Duodenal mucosa (tissue), 2 donors: ENCODE data around the gene CTRL.

ENCODE experiments used
- H3K27ac ChIP-seq: one replicate; pipeline ENCODE4 v1.7.0; 2013; ENCODE audit warnings: low read depth, low read length
- H3K27me3 ChIP-seq, 2 donors: one replicate each; pipeline ENCODE4 v1.7.0; 2013; ENCODE audit warnings: low read length in 2 of 2, control low read depth in 1 of 2; ENCODE audit not compliant: insufficient read depth in 2 of 2, control insufficient read depth in 1 of 2
- H3K36me3 ChIP-seq, 2 donors: one replicate each; pipeline ENCODE4 v1.7.0; 2013; ENCODE audit warnings: low read length in 2 of 2, control low read depth in 1 of 2; ENCODE audit not compliant: insufficient read depth in 2 of 2, control insufficient read depth in 1 of 2
- H3K4me1 ChIP-seq, 2 donors: one replicate each; pipeline ENCODE4 v1.7.0; 2013; ENCODE audit warnings: low read length in 2 of 2, control low read depth in 1 of 2; ENCODE audit not compliant: insufficient read depth in 2 of 2, control insufficient read depth in 1 of 2
- H3K4me3 ChIP-seq, 2 donors: one replicate each; pipeline ENCODE4 v1.7.0; 2013; ENCODE audit warnings: low read length in 2 of 2, low read depth in 1 of 2
- H3K9ac ChIP-seq, 2 donors: one replicate each; pipeline ENCODE4 v1.7.0; 2013; ENCODE audit warnings: low read length in 2 of 2, low read depth in 1 of 2
- H3K9me3 ChIP-seq, 2 donors: one replicate each; pipeline ENCODE4 v1.7.0; 2013; ENCODE audit warnings: low read length in 2 of 2, control low read depth in 1 of 2; ENCODE audit not compliant: control insufficient read depth in 1 of 2

The CTRL gene

DNA sequence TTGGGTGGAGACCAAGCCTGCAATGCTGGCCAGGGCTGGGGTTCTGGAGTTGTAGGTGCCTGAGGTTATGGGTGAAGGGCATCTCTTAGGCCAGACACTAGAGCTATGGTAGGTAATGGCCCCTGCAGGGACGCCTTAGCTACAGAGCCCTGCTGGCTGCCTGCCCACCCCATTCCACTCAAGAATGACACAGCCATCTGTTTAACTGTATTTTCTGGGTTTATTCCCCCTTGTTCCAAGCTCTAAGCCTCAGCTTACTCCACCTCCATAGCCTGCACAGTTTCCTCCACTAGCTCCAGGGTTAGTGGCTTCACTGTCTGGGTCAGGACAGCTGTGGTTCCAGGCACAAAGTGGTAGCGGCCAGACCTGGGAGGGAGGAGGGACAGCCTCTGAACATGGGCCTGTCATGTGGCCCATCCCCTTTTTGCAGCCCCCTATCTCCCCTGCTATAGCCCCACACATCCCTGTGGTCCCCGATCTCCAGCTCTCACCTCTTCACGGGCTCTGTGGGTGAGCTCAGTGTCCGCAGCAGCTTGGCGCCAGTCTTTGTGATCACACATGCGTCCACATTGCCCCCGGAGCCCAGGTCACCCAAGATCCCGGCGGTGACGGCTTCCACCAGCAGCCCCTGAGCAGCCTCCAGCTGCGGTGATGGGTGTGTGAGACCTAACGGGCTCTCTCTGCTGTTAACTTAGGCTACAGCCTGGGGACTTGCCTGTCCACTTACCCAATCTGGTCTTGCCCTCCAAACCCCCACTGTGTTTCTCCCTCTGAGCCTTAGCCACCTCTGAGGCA lies 2.8 kb upstream of the CTRL start:
- H3K4me1 ChIP-seq, result peaks cover 15 to 21% of the 10 kb centered on the region in 2 donors
- H3K9ac ChIP-seq, result peak overlapping the region in 1 of 2 donors; percentile 24
- peaks cover 30 to 44% of the 10 kb centered on the region in 2 donors for H3K36me3 ChIP-seq
- H3K9me3 ChIP-seq, result no peaks in the 10 kb centered on the region
- no peak overlapping the region for H3K27ac ChIP-seq
- peak overlapping the region; percentile 91 to 98 for H3K4me3 ChIP-seq
- H3K27me3 ChIP-seq, result no peaks in the 10 kb centered on the region

DNA sequence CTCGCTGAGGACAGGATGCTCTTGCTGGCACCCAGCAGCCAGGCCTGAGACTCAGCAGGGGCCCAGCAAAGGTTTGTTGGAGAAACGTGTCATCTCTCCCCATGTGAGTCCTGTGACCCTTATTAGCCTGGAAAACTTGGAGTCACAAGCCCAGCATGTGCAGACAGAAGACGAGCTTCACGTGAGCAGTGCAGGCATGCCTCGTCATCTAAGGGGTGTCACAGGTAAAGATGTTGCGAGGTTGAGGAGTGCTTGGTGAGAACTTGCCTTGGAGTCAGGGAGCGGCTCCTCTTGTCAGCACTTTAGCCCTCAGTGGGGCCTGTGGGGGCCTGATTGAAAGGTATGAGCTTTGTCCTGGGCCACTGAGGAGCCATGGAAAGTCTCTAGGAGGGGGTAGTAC lies 2.1 kb upstream of the CTRL start:
- no peaks in the 10 kb centered on the region for H3K9me3 ChIP-seq
- H3K27me3 ChIP-seq, result no peaks in the 10 kb centered on the region
- H3K4me1 ChIP-seq, result peaks cover 15 to 21% of the 10 kb centered on the region in 2 donors
- no peak overlapping the region for H3K9ac ChIP-seq
- H3K4me3 ChIP-seq, result no peak overlapping the region
- H3K27ac ChIP-seq, result no peak overlapping the region
- H3K36me3 ChIP-seq, result peaks cover 30 to 51% of the 10 kb centered on the region in 2 donors

DNA sequence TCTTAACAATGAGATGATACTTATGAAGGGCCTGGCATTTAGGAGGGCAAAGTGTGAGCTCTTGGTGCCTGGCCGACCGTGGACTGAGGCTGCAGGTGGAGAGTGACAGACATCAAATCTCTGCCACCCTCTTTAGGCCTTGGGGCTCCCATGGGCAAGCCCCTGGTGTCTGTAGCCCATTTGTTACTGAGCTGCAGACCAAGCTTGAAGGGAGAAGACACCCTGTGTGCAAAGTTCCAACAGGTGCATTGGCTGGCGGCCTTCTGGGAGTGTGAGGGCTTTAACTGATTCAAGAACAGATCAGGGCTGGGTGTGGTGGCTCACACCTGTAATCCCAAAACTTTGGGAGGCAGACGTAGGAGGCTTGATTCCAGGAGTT lies 789 bp upstream of the CTRL start:
- Histone ChIP-seq H3K9me3 (no peaks in the 10 kb centered on the region), H3K27ac (no peak overlapping the region), H3K9ac (no peak overlapping the region), H3K4me1 (peaks cover 14 to 20% of the 10 kb centered on the region in 2 donors), H3K27me3 (no peaks in the 10 kb centered on the region), H3K4me3 (no peak overlapping the region), H3K36me3 (peaks cover 35 to 64% of the 10 kb centered on the region in 2 donors)

DNA sequence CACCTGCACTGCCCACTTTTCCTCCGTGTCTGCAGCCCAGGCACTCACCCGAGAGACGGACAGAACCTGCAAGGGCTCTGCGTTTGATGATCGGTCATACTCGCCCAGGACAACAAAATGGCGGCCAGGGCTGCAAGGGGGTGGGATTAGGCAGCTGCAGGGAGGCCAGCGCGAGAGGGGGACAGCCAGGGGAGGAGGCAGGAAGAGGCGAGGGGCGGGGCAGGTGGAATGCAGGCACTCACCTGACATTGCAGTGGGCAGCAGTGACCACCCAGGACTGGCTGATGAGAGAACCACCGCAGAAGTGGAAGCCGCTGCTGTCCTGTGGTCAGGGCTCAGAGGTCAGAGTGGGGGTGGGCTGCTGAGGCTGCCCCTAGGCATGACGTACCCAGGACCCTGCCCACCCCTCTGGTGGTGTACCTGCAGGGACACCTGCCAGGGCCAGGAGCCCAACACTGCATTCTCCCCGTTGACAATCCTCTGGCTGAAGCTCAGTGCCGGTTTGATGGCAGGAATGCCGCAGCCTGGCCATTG lies 917 bp downstream of the CTRL start:
- Histone ChIP-seq H3K4me3 (no peak overlapping the region), H3K27me3 (no peaks in the 10 kb centered on the region), H3K36me3 (peaks cover 35 to 70% of the 10 kb centered on the region in 2 donors), H3K27ac (no peak overlapping the region), H3K9ac (no peak overlapping the region), H3K4me1 (peaks cover 7 to 13% of the 10 kb centered on the region in 2 donors), H3K9me3 (no peaks in the 10 kb centered on the region)

DNA sequence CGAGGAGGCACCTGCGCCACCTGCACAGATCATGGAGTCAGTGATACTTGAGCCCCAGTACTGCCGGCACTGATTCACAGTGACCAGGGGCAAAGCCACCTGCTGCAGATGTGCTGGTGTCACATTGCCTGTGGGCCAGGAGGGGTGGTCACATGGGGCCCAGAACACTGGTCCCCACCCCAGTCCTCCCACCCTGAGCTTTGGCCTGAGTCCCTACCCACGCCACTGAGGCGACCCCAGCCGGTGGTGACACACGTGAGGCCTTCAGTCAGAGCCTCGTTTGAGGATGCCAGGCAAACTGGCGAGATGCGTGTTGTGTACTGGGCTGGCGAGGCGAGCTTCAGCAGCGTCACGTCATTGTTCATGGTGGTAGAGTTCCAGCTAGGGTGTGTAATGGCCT lies 1.5 kb downstream of the CTRL start:
- no peak overlapping the region for H3K27ac ChIP-seq
- H3K9me3 ChIP-seq, result no peaks in the 10 kb centered on the region
- no peak overlapping the region for H3K4me3 ChIP-seq
- H3K36me3 ChIP-seq, result peaks cover 35 to 72% of the 10 kb centered on the region in 2 donors
- H3K4me1 ChIP-seq, result peaks cover 5 to 8% of the 10 kb centered on the region in 2 donors
- H3K9ac ChIP-seq, result no peak overlapping the region
- H3K27me3 ChIP-seq, result no peaks in the 10 kb centered on the region

DNA sequence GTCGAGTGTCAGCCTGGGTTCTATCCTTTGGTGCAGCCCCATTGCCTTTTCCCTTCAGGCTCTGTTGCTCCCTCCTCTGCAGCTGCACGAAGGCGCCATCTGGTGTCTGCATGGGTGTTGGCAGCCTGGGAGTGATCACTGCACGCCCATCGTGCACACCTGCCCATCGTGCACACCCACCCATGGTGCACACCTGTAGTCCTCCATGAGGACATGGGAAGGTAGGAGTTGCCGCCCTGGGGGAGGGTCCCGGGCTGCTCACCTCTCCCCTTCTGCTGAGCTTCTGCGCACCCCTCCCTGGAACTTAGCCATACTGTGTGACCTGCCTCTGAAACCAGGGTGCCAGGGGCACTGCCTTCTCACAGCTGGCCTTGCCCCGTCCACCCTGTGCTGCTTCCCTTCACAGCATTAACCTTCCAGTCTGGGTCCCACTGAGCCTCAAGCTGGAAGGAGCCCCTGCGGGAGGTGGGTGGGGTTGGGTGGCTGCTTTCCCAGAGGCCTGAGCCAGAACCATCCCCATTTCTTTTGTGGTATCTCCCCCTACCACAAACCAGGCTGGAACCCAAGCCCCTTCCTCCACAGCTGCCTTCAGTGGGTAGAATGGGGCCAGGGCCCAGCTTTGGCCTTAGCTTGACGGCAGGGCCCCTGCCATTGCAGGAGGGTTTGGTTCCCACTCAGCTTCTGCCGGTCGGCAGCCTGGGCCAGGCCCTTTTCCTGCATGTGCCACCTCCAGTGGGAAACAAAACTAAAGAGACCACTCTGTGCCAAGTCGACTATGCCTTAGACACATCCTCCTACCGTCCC lies 2.9 kb downstream of the CTRL start:
- Histone ChIP-seq H3K9ac (no peak overlapping the region), H3K4me3 (no peak overlapping the region), H3K4me1 (no peaks in the 10 kb centered on the region), H3K36me3 (peaks cover 23 to 66% of the 10 kb centered on the region in 2 donors), H3K9me3 (no peaks in the 10 kb centered on the region), H3K27me3 (no peaks in the 10 kb centered on the region), H3K27ac (no peak overlapping the region)

DNA sequence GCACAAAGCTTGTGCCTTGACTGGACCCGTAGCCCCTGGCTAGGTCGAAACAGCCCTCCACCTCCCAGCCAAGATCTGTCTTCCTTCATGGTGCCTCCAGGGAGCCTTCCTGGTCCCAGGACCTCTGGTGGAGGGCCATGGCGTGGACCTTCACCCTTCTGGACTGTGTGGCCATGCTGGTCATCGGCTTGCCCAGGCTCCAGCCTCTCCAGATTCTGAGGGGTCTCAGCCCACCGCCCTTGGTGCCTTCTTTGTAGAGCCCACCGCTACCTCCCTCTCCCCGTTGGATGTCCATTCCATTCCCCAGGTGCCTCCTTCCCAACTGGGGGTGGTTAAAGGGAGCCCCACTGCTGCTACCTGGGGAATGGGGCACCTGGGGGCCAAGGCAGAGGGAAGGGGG lies 3.5 kb downstream of the CTRL start:
- H3K9me3 ChIP-seq, result no peaks in the 10 kb centered on the region
- no peak overlapping the region for H3K27ac ChIP-seq
- no peaks in the 10 kb centered on the region for H3K27me3 ChIP-seq
- H3K4me3 ChIP-seq, result no peak overlapping the region
- peaks cover 19 to 68% of the 10 kb centered on the region in 2 donors for H3K36me3 ChIP-seq
- no peak overlapping the region for H3K9ac ChIP-seq
- peaks cover 0 to under 1% of the 10 kb centered on the region in 2 donors for H3K4me1 ChIP-seq

DNA sequence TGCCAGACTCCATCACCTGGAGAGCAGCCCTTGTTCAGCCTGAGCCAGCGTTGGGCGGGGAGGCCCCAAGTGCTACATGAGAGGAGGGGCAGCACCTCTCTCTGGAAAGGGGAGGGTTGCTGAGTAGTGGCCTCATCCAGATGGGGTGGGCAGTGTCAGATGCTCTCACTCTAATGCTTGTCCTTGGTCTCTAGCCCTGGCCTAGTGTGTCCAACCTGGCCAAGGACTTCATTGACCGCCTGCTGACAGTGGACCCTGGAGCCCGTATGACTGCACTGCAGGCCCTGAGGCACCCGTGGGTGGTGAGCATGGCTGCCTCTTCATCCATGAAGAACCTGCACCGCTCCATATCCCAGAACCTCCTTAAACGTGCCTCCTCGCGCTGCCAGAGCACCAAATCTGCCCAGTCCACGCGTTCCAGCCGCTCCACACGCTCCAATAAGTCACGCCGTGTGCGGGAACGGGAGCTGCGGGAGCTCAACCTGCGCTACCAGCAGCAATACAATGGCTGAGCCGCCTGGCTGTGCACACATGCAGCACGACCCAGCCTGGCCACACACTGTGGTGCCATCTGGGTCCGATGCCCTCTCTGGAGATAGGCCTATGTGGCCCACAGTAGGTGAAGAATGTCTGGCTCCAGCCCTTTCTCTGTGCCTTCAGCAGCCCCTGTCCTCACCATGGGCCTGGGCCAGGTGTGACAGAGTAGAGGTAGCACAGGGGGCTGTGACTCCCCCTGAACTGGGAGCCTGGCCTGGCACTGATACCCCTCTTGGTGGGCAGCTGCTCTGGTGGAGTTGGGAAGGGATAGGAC lies 4.3 kb downstream of the CTRL start:
- H3K27me3 ChIP-seq, result no peaks in the 10 kb centered on the region
- H3K36me3 ChIP-seq, result peaks cover 18 to 76% of the 10 kb centered on the region in 2 donors
- H3K27ac ChIP-seq, result no peak overlapping the region
- no peaks in the 10 kb centered on the region for H3K9me3 ChIP-seq
- no peak overlapping the region for H3K9ac ChIP-seq
- H3K4me3 ChIP-seq, result no peak overlapping the region
- peaks cover 0 to 6% of the 10 kb centered on the region in 2 donors for H3K4me1 ChIP-seq

DNA sequence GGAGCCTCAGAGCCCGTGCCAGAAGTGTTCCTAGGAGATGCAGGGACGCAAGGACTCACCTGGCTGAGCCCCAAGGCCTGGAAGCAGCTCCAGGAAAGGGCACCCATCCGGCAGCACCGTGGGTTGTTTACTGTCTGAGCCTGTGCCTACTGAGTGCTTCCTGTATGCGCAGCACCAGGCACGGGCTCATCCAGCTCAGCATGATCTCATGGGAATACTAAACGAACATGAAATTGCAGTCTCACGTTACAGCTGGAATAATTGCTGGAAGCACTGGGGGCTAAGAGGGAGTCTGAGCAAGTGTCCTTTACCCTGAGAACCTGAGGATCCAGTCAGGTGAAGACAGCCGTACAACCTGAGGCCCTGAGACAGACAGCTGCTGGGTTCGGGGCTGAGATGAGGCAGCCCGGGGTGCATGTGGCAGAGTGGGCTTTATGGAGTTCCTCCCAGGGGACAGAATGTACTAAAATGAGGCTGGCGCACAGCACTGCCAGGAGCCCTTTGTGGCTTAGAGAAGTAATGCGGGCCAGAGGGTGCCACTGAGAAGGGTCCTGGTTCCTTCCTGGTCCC lies 5.4 kb downstream of the CTRL start:
- Histone ChIP-seq H3K36me3 (peaks cover 14 to 72% of the 10 kb centered on the region in 2 donors), H3K27me3 (no peaks in the 10 kb centered on the region), H3K4me3 (no peak overlapping the region), H3K9me3 (no peaks in the 10 kb centered on the region), H3K27ac (no peak overlapping the region), H3K9ac (no peak overlapping the region), H3K4me1 (peaks cover 0 to 6% of the 10 kb centered on the region in 2 donors)
